Measurements from ENCODE around the gene SPOCK1. TPM values are rescaled to one million over a fixed set of nuclear protein-coding genes. Genes with fewer than 3 reads are reported as not detected.

The SPOCK1 gene
- total RNA-seq, 2 experiments from 2014 or later: not detected

GRCh38 chr5:137010226-137010625 lies 488.9 kb downstream of the SPOCK1 start:
- H3K4me3 Mint-ChIP-seq: no peak overlapping the region
- no peaks in the 10 kb centered on the region for H3K27me3 Mint-ChIP-seq
- H3K9me3 Mint-ChIP-seq: no peaks in the 10 kb centered on the region
- H3K27ac Mint-ChIP-seq: no peak overlapping the region
- no peaks in the 10 kb centered on the region for H3K36me3 Mint-ChIP-seq (ENCODE audit: low read depth)
- no peak for TF ChIP-seq CTCF (IDR thresholded peaks at IDR 0.05)
- ChIA-PET POLR2A (no interaction called here), CTCF (no interaction called here)
- H3K4me1 Mint-ChIP-seq (ENCODE audit: low read depth): no peaks in the 10 kb centered on the region
- no peak for DNase-seq
- no peak for ATAC-seq
- intact Hi-C loops (cut with micrococcal nuclease): no loop called here

GRCh38 chr5:137004279-137004678 lies 494.8 kb downstream of the SPOCK1 start:
- ATAC-seq (no peak), DNase-seq (no peak)
- intact Hi-C loops (cut with micrococcal nuclease): no loop called here
- POLR2A ChIA-PET: interaction anchor here (1.3 kb wide), 1 partner anchor 10 kb away, joined by 3 read pairs; no protein-coding TSS in a partner anchor
- CTCF ChIA-PET: no interaction called here
- Mint-ChIP-seq H3K36me3 (ENCODE audit: low read depth) (no peaks in the 10 kb centered on the region), H3K4me1 (ENCODE audit: low read depth) (no peaks in the 10 kb centered on the region), H3K9me3 (no peaks in the 10 kb centered on the region), H3K27ac (no peak overlapping the region), H3K4me3 (no peak overlapping the region), H3K27me3 (no peaks in the 10 kb centered on the region)
- TF ChIP-seq CTCF (IDR thresholded peaks at IDR 0.05): no peak

- Mint-ChIP-seq H3K27me3 (no peaks in the 10 kb centered on the region), H3K4me3 (no peak overlapping the region), H3K36me3 (ENCODE audit: low read depth) (no peaks in the 10 kb centered on the region), H3K27ac (no peak overlapping the region), H3K4me1 (ENCODE audit: low read depth) (no peaks in the 10 kb centered on the region), H3K9me3 (no peaks in the 10 kb centered on the region)
- ChIA-PET POLR2A (no interaction called here), CTCF (no interaction called here)
- ATAC-seq (no peak), DNase-seq (no peak)
- TF ChIP-seq CTCF (IDR thresholded peaks at IDR 0.05): no peak
- intact Hi-C loops (cut with micrococcal nuclease): no loop called here
These were observed 498.0 kb downstream of the SPOCK1 start for GRCh38 chr5:137001026-137001569.

GRCh38 chr5:136999787-137000186 lies 499.3 kb downstream of the SPOCK1 start:
- intact Hi-C loops (cut with micrococcal nuclease): no loop called here
- H3K27me3 Mint-ChIP-seq: no peaks in the 10 kb centered on the region
- ChIA-PET CTCF (no interaction called here), POLR2A (no interaction called here)
- ATAC-seq: no peak
- H3K36me3 Mint-ChIP-seq (ENCODE audit: low read depth): no peaks in the 10 kb centered on the region
- H3K4me1 Mint-ChIP-seq (ENCODE audit: low read depth): no peaks in the 10 kb centered on the region
- no peak for TF ChIP-seq CTCF (IDR thresholded peaks at IDR 0.05)
- H3K9me3 Mint-ChIP-seq: no peaks in the 10 kb centered on the region
- no peak overlapping the region for H3K27ac Mint-ChIP-seq
- H3K4me3 Mint-ChIP-seq: no peak overlapping the region
- no peak for DNase-seq

GRCh38 chr5:136998854-136999357 lies 500.2 kb downstream of the SPOCK1 start:
- TF ChIP-seq CTCF (IDR thresholded peaks at IDR 0.05): no peak
- no peaks in the 10 kb centered on the region for H3K9me3 Mint-ChIP-seq
- intact Hi-C loops (cut with micrococcal nuclease): no loop called here
- no peaks in the 10 kb centered on the region for H3K4me1 Mint-ChIP-seq (ENCODE audit: low read depth)
- H3K27ac Mint-ChIP-seq: no peak overlapping the region
- ChIA-PET CTCF (no interaction called here), POLR2A (no interaction called here)
- no peaks in the 10 kb centered on the region for H3K36me3 Mint-ChIP-seq (ENCODE audit: low read depth)
- H3K4me3 Mint-ChIP-seq: no peak overlapping the region
- ATAC-seq (no peak), DNase-seq (no peak)
- no peaks in the 10 kb centered on the region for H3K27me3 Mint-ChIP-seq
